Ammon's horn (tissue), 1 donor: ENCODE results near the gene ARMC2.

Experiments used
- DNase-seq: peaks from one replicate; pipeline ENCODE4 v3.0.0-alpha.2; 2016; ENCODE audit warnings: low spot score

The ARMC2 gene

DNA sequence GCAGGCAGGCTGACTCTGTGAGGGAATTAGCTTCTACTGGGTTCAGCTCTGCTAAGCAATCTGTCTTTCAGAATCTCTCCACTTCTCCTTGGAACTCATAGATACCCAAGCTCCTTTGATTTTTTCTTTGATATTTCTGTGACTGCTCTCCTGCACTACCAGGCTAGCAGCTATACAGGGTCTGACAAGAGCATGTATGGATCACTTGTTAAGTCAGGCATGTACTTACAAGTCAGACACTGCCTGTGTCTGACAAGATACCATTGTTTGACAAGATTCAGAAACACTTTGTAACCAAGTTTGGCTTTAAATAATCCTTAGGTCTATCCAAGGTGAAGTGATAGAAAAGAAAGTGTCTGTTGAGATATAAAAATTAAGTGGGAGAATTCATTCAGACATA is 167.0 kb downstream of the ARMC2 start:
- DNase-seq: no peak

DNA sequence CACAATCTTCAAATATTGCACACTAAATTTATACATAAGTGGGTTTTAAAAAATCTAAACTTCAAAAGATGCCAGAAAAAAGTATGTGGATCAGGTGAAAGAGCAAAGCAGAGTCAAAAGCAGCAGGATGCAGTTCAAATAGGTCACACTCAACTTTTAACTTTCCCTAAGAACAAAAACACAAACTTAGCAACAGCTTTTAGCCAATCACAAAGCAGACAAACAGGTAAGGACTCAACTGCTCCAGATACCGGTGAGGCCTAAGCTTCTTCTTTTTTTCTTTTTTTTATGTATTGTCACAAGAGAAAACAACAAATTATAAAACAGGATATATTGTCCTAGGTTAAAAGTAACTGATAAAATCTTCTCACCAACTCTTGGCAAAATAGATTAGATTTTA is 171.7 kb downstream of the ARMC2 start:
- DNase-seq: no peak

DNA sequence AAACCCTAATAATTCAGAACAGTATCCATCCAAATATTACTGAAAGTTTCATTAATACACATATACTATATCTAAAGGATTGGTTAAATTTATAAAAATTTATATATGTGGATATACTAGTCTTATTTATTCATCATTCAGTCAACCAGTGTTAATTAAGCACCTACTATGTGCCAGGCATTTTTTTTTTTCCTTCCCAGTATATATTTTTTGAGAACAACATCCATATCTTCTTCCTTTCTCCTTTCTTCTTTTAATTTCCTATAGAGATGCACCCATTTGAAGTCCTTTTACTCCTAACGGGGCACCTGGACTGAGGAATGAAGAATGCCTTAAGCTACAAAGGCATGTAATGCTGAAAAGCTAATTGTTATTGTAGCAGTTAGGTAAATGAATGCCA is 173.6 kb downstream of the ARMC2 start:
- DNase-seq: no peak

- DNase-seq: no peak
These were observed 175.2 kb downstream of the ARMC2 start for GRCh38 chr6:109023356-109023925.
